HepG2 (cell line): ENCODE data around the gene AP2A2. TPM values are rescaled to one million over a fixed set of nuclear protein-coding genes. Genes with fewer than 3 reads are reported as not detected.

Experiments used
- AGO1 ChIP-seq: fragments of 200-400 bp; formaldehyde crosslinking; IDR thresholded peaks from 2 replicates; pipeline ENCODE4 v1.6.1; 2017; ENCODE audit warnings: mild to moderate bottlenecking, low read depth, low read length, moderate library complexity; ENCODE audit not compliant: poor library complexity, severe bottlenecking
- EHMT2 ChIP-seq: fragments of 200-600 bp; sonication (generic); IDR thresholded peaks from 2 replicates; pipeline ENCODE4 v1.7.0; 2017; ENCODE audit warnings: antibody characterized with exemption, low read depth, low read length, borderline replicate concordance
- KDM1A ChIP-seq: IDR thresholded peaks from 2 replicates; pipeline ENCODE4 v1.6.1; 2016; ENCODE audit warnings: missing compliant biosample characterization
- LCORL ChIP-seq, 2 experiments: fragments of 450-650 bp in 1 of 2; sonication (generic) in 1 of 2; formaldehyde crosslinking in 1 of 2; IDR thresholded peaks; 2 replicates each; pipeline versions ENCODE4 v1.5.0 to v1.6.1; 2017 to 2020; ENCODE audit warnings: antibody characterized with exemption in 1 of 2, missing genetic modification reagents in 1 of 2
- MED13 ChIP-seq: sonication (generic); formaldehyde crosslinking; IDR thresholded peaks from 2 replicates; pipeline ENCODE4 v1.5.0; 2020; ENCODE audit warnings: missing genetic modification reagents
- NCOR1 ChIP-seq: fragments of 200-600 bp; sonication (generic); IDR thresholded peaks from 2 replicates; pipeline ENCODE4 v1.7.0; 2017; ENCODE audit warnings: antibody characterized with exemption, low read length, borderline replicate concordance
- NFE2 ChIP-seq: sonication (generic); formaldehyde crosslinking; IDR thresholded peaks from 2 replicates; pipeline ENCODE4 v1.4.0; 2020; ENCODE audit warnings: missing genetic modification reagents
- PCBP1 ChIP-seq: fragments of 200-400 bp; formaldehyde crosslinking; IDR thresholded peaks from 2 replicates; pipeline ENCODE4 v1.6.1; 2017; ENCODE audit warnings: mild to moderate bottlenecking, low read depth, low read length, borderline replicate concordance
- RAD21 ChIP-seq: fragments of 450-650 bp; formaldehyde crosslinking; IDR thresholded peaks from 2 replicates; pipeline ENCODE4 v1.5.0; 2020; ENCODE audit warnings: mild to moderate bottlenecking
- RELA ChIP-seq: sonication (generic); formaldehyde crosslinking; IDR thresholded peaks from 2 replicates; pipeline ENCODE4 v1.4.0; 2020; ENCODE audit warnings: missing genetic modification reagents
- SOX5 ChIP-seq: IDR thresholded peaks from 2 replicates; pipeline ENCODE4 v1.6.1; 2016; ENCODE audit warnings: borderline replicate concordance
- SRSF4 ChIP-seq: fragments of 200-400 bp; formaldehyde crosslinking; IDR thresholded peaks from one replicate; pipeline ENCODE4 v1.6.1; 2018; ENCODE audit warnings: mild to moderate bottlenecking, low read depth, low read length, moderate library complexity; ENCODE audit not compliant: poor library complexity, severe bottlenecking
- TRIM24 ChIP-seq: sonication (generic); formaldehyde crosslinking; IDR thresholded peaks from 2 replicates; pipeline ENCODE4 v1.8.0; 2022; ENCODE audit warnings: mild to moderate bottlenecking, missing genetic modification reagents
- ZBTB8A ChIP-seq: sonication (generic); formaldehyde crosslinking; IDR thresholded peaks from 2 replicates; pipeline ENCODE4 v1.4.0; 2020; ENCODE audit warnings: mild to moderate bottlenecking, low read depth, missing genetic modification reagents, borderline replicate concordance
- ZNF431 ChIP-seq: sonication (generic); formaldehyde crosslinking; IDR thresholded peaks from 2 replicates; pipeline ENCODE4 v1.9.0; 2022; ENCODE audit warnings: missing genetic modification reagents, low read depth, mild to moderate bottlenecking, borderline replicate concordance
- ZNF761 ChIP-seq: sonication (generic); formaldehyde crosslinking; conservative IDR thresholded peaks from 2 replicates; pipeline ENCODE4 v1.4.0; 2020; ENCODE audit warnings: mild to moderate bottlenecking, missing genetic modification reagents
- ZZZ3 ChIP-seq: sonication (generic); formaldehyde crosslinking; IDR thresholded peaks from 2 replicates; pipeline ENCODE4 v1.4.0; 2020; ENCODE audit warnings: missing genetic modification reagents, mild to moderate bottlenecking, borderline replicate concordance
- polyA plus RNA-seq, 8 experiments: library from polyadenylated mRNA; depleted of rRNA in 3 of 8; stranded (reverse) in 7 of 8; unstranded in 1 of 8; fragments of >200 nt; fragmentation: Illumina TruSeq in 4 of 8; extraction: Trizol in 4 of 8; gene quantifications; 2 replicates each; pipeline versions ENCODE4 v1.2.1 to v1.2.3, GENCODE V29; 2011 to 2016; ENCODE audit warnings: low read depth in 4 of 8, missing spikeins in 1 of 8, mixed read lengths in 1 of 8; ENCODE audit not compliant: insufficient read depth in 1 of 8
- total RNA-seq, 5 experiments: library from RNA; depleted of rRNA; stranded (reverse); fragments of >200 nt; fragmentation: Illumina TruSeq; extraction: Trizol; gene quantifications; 2 replicates each; pipeline ENCODE4 v1.2.3, GENCODE V29; 2016; ENCODE audit warnings: low read depth in 1 of 5
- TF ChIP-seq, protein P1 (sequence below): IDR thresholded peaks from 2 replicates; pipeline ENCODE4 v1.6.1; 2016; ENCODE audit warnings: missing compliant biosample characterization, missing genetic modification reagents, borderline replicate concordance
- TF ChIP-seq, protein P2 (sequence below): sonication (generic); formaldehyde crosslinking; IDR thresholded peaks from 2 replicates; pipeline ENCODE4 v1.5.1; 2020; ENCODE audit warnings: missing genetic modification reagents, mild to moderate bottlenecking, borderline replicate concordance
- TF ChIP-seq, protein P3 (sequence below): IDR thresholded peaks from 2 replicates; pipeline ENCODE4 v1.6.1; 2012; ENCODE audit warnings: inconsistent platforms
- TF ChIP-seq, protein P4 (sequence below): sonication (generic); formaldehyde crosslinking; IDR thresholded peaks from 2 replicates; pipeline ENCODE4 v1.4.0; 2020; ENCODE audit warnings: mild to moderate bottlenecking, low read depth, missing genetic modification reagents
- TF ChIP-seq, protein P5 (sequence below): sonication (generic); formaldehyde crosslinking; IDR thresholded peaks from 2 replicates; pipeline ENCODE4 v1.4.0; 2020; ENCODE audit warnings: missing genetic modification reagents, mild to moderate bottlenecking, borderline replicate concordance

The AP2A2 gene
- total and polyA plus RNA-seq, 2 of the 13 experiments (the other 11 are each of a cell fraction or from before 2014, with no cell fraction given), result 25.7 to 75.7 TPM

DNA sequence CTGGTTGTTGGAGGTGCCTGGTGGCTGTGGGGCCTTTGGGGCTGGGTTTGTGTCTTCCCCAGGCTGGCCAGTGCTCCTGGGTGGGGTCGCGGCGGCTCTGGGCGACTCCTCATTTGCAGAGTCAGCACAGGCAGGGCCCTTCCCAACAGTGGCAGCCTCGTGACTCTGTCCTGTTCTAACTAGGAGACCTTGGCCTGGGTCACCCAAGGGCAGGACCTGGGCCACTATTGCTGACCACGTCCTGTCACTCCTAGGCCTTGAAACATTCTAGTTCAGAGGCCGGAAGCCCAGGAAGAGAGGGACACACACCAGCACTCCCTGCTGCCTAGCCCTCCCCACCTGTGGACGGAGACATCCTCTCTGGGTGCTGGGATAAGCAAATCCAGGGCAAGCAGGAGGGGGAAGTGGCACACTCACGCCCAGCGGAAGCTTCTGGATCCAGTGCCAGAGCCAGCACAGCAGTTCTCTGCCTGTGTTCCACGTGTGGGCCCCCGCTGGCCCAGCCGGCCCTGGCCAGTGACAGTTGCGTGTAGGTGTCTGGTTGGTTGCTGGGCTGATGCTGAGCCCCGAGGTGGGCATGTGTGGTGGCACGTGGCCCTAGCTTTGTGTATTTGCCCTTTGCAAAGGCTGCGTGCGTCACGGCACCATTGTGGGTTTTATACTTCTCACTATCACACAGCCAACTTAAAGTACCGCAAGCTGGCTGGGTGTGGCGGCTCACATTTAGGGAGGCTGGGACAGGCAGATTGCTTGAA, 10.7 kb upstream of the AP2A2 start (continued):
- TF ChIP-seq, protein P1, sequence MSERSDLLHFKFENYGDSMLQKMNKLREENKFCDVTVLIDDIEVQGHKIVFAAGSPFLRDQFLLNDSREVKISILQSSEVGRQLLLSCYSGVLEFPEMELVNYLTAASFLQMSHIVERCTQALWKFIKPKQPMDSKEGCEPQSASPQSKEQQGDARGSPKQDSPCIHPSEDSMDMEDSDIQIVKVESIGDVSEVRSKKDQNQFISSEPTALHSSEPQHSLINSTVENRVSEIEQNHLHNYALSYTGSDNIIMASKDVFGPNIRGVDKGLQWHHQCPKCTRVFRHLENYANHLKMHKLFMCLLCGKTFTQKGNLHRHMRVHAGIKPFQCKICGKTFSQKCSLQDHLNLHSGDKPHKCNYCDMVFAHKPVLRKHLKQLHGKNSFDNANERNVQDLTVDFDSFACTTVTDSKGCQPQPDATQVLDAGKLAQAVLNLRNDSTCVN (CRISPR knock-in tag), result no peak
- no peak for TF ChIP-seq PCBP1
- TF ChIP-seq ZNF431 (CRISPR knock-in tag), result no peak
- no peak for TF ChIP-seq EHMT2
- TF ChIP-seq SOX5 (CRISPR knock-in tag), result peak; percentile 68; the same call in 1 of the 2 replicates
- no peak for TF ChIP-seq ZBTB8A (CRISPR knock-in tag)
- TF ChIP-seq KDM1A (CRISPR knock-in tag), result no peak
- TF ChIP-seq, protein P2, sequence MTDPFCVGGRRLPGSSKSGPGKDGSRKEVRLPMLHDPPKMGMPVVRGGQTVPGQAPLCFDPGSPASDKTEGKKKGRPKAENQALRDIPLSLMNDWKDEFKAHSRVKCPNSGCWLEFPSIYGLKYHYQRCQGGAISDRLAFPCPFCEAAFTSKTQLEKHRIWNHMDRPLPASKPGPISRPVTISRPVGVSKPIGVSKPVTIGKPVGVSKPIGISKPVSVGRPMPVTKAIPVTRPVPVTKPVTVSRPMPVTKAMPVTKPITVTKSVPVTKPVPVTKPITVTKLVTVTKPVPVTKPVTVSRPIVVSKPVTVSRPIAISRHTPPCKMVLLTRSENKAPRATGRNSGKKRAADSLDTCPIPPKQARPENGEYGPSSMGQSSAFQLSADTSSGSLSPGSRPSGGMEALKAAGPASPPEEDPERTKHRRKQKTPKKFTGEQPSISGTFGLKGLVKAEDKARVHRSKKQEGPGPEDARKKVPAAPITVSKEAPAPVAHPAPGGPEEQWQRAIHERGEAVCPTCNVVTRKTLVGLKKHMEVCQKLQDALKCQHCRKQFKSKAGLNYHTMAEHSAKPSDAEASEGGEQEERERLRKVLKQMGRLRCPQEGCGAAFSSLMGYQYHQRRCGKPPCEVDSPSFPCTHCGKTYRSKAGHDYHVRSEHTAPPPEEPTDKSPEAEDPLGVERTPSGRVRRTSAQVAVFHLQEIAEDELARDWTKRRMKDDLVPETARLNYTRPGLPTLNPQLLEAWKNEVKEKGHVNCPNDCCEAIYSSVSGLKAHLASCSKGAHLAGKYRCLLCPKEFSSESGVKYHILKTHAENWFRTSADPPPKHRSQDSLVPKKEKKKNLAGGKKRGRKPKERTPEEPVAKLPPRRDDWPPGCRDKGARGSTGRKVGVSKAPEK (CRISPR knock-in tag), result no peak
- TF ChIP-seq, protein P3, sequence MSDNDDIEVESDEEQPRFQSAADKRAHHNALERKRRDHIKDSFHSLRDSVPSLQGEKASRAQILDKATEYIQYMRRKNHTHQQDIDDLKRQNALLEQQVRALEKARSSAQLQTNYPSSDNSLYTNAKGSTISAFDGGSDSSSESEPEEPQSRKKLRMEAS, result peak; percentile 76
- TF ChIP-seq LCORL (IDR thresholded peaks at IDR 0.05), result no peak
- peak; percentile 72; the same call in 1 of the 2 replicates for TF ChIP-seq LCORL (CRISPR knock-in tag; IDR thresholded peaks at IDR 0.05)
- no peak; the same call in 1 of the 2 replicates for TF ChIP-seq RAD21
- TF ChIP-seq, protein P4, sequence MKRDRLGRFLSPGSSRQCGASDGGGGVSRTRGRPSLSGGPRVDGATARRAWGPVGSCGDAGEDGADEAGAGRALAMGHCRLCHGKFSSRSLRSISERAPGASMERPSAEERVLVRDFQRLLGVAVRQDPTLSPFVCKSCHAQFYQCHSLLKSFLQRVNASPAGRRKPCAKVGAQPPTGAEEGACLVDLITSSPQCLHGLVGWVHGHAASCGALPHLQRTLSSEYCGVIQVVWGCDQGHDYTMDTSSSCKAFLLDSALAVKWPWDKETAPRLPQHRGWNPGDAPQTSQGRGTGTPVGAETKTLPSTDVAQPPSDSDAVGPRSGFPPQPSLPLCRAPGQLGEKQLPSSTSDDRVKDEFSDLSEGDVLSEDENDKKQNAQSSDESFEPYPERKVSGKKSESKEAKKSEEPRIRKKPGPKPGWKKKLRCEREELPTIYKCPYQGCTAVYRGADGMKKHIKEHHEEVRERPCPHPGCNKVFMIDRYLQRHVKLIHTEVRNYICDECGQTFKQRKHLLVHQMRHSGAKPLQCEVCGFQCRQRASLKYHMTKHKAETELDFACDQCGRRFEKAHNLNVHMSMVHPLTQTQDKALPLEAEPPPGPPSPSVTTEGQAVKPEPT (CRISPR knock-in tag), result no peak
- TF ChIP-seq ZZZ3, result peak; percentile 28; the same call in 1 of the 2 replicates
- TF ChIP-seq MED13 (CRISPR knock-in tag), result no peak
- no peak for TF ChIP-seq AGO1
- no peak for TF ChIP-seq TRIM24 (CRISPR knock-in tag)
- TF ChIP-seq NCOR1, result no peak
- no peak for TF ChIP-seq RELA
- TF ChIP-seq, protein P5, sequence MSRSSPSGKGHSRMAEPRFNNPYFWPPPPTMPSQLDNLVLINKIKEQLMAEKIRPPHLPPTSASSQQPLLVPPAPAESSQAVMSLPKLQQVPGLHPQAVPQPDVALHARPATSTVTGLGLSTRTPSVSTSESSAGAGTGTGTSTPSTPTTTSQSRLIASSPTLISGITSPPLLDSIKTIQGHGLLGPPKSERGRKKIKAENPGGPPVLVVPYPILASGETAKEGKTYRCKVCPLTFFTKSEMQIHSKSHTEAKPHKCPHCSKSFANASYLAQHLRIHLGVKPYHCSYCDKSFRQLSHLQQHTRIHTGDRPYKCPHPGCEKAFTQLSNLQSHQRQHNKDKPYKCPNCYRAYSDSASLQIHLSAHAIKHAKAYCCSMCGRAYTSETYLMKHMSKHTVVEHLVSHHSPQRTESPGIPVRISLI (CRISPR knock-in tag), result peak; percentile 0; the same call in 1 of the 2 replicates
- no peak for TF ChIP-seq SRSF4
- no peak for TF ChIP-seq ZNF761
- TF ChIP-seq NFE2 (CRISPR knock-in tag), result no peak
